Measurements from ENCODE around the gene METTL26.

The METTL26 gene

GRCh38 chr16:662597-662996 is 26.5 kb upstream of the METTL26 start:
- Histone ChIP-seq H4K20me1 (ENCODE audit: low read depth, low read length) (no peaks in the 10 kb centered on the region), H3K79me2 (ENCODE audit: insufficient read depth, low read length) (no peaks in the 10 kb centered on the region), H2AFZ (ENCODE audit: low read depth, low read length, severe bottlenecking) (no peak overlapping the region), H3K9me3 (ENCODE audit: insufficient read depth, low read length) (no peaks in the 10 kb centered on the region), H3K4me3 (ENCODE audit: insufficient read depth, low read length, poor library complexity, severe bottlenecking) (no peak overlapping the region), H3K9ac (ENCODE audit: low read length) (no peak overlapping the region), H3K36me3 (ENCODE audit: low read length) (no peaks in the 10 kb centered on the region), H3K27me3 (ENCODE audit: low read length) (no peaks in the 10 kb centered on the region), H3K27ac (ENCODE audit: low read depth, low read length) (no peak overlapping the region), H3F3A (ENCODE audit: insufficient read depth) (no peaks in the 10 kb centered on the region), H3K4me2 (ENCODE audit: low read depth, low read length, poor library complexity, severe bottlenecking) (no peak overlapping the region), H3K9me2 (replicated peaks; ENCODE audit: insufficient read depth, low read length) (no peaks in the 10 kb centered on the region)
- TF ChIP-seq EZH2phosphoT487 (conservative IDR thresholded peaks at IDR 0.05; ENCODE audit: low read length), result no peak

- H3K9ac ChIP-seq (ENCODE audit: low read length), result no peak overlapping the region
- H3K27ac ChIP-seq (ENCODE audit: low read depth, low read length), result no peak overlapping the region
Observed at GRCh38 chr16:662095-662494, 26.0 kb upstream of the METTL26 start.

GRCh38 chr16:661184-661821 is 25.2 kb upstream of the METTL26 start:
- Histone ChIP-seq H4K20me1 (ENCODE audit: low read depth, low read length) (no peaks in the 10 kb centered on the region), H3K9me3 (ENCODE audit: insufficient read depth, low read length) (no peaks in the 10 kb centered on the region), H3K27me3 (ENCODE audit: low read length) (no peaks in the 10 kb centered on the region), H3K4me2 (ENCODE audit: low read depth, low read length, poor library complexity, severe bottlenecking) (peak overlapping the region; percentile 12), H3K9me2 (replicated peaks; ENCODE audit: insufficient read depth, low read length) (no peaks in the 10 kb centered on the region), H3K27ac (ENCODE audit: low read depth, low read length) (no peak overlapping the region), H3K9ac (ENCODE audit: low read length) (no peak overlapping the region), H3F3A (ENCODE audit: insufficient read depth) (no peaks in the 10 kb centered on the region), H2AFZ (ENCODE audit: low read depth, low read length, severe bottlenecking) (no peak overlapping the region), H3K79me2 (ENCODE audit: insufficient read depth, low read length) (no peaks in the 10 kb centered on the region), H3K4me3 (ENCODE audit: insufficient read depth, low read length, poor library complexity, severe bottlenecking) (no peak overlapping the region), H3K36me3 (ENCODE audit: low read length) (no peaks in the 10 kb centered on the region)
- TF ChIP-seq CTCF (IDR thresholded peaks at IDR 0.05; ENCODE audit: insufficient read depth, low read length, poor library complexity, severe bottlenecking) (no peak), EZH2phosphoT487 (conservative IDR thresholded peaks at IDR 0.05; ENCODE audit: low read length) (no peak)

More at GRCh38 chr16:662095-662494, 26.0 kb upstream of the METTL26 start:
- Histone ChIP-seq H2AFZ (ENCODE audit: low read depth, low read length, severe bottlenecking) (no peak overlapping the region), H3K4me3 (ENCODE audit: insufficient read depth, low read length, poor library complexity, severe bottlenecking) (no peak overlapping the region), H3K4me2 (ENCODE audit: low read depth, low read length, poor library complexity, severe bottlenecking) (no peak overlapping the region), H4K20me1 (ENCODE audit: low read depth, low read length) (no peaks in the 10 kb centered on the region), H3K27me3 (ENCODE audit: low read length) (no peaks in the 10 kb centered on the region), H3K79me2 (ENCODE audit: insufficient read depth, low read length) (no peaks in the 10 kb centered on the region), H3K36me3 (ENCODE audit: low read length) (no peaks in the 10 kb centered on the region), H3F3A (ENCODE audit: insufficient read depth) (no peaks in the 10 kb centered on the region), H3K9me3 (ENCODE audit: insufficient read depth, low read length) (no peaks in the 10 kb centered on the region), H3K9me2 (replicated peaks; ENCODE audit: insufficient read depth, low read length) (no peaks in the 10 kb centered on the region)
- TF ChIP-seq EZH2phosphoT487 (conservative IDR thresholded peaks at IDR 0.05; ENCODE audit: low read length) (no peak), CTCF (IDR thresholded peaks at IDR 0.05; ENCODE audit: insufficient read depth, low read length, poor library complexity, severe bottlenecking) (no peak)

- no peaks in the 10 kb centered on the region for H3K9me2 ChIP-seq (replicated peaks; ENCODE audit: insufficient read depth, low read length)
- no peak overlapping the region for H2AFZ ChIP-seq (ENCODE audit: low read depth, low read length, severe bottlenecking)
- H3K4me2 ChIP-seq (ENCODE audit: low read depth, low read length, poor library complexity, severe bottlenecking), result no peak overlapping the region
- H3K27ac ChIP-seq (ENCODE audit: low read depth, low read length), result no peak overlapping the region
- no peak for TF ChIP-seq CTCF (IDR thresholded peaks at IDR 0.05; ENCODE audit: insufficient read depth, low read length, poor library complexity, severe bottlenecking)
- no peak for TF ChIP-seq EZH2phosphoT487 (conservative IDR thresholded peaks at IDR 0.05; ENCODE audit: low read length)
- H3F3A ChIP-seq (ENCODE audit: insufficient read depth), result no peaks in the 10 kb centered on the region
- H3K9ac ChIP-seq (ENCODE audit: low read length), result no peak overlapping the region
- no peaks in the 10 kb centered on the region for H4K20me1 ChIP-seq (ENCODE audit: low read depth, low read length)
- H3K27me3 ChIP-seq (ENCODE audit: low read length), result no peaks in the 10 kb centered on the region
- no peaks in the 10 kb centered on the region for H3K9me3 ChIP-seq (ENCODE audit: insufficient read depth, low read length)
- H3K79me2 ChIP-seq (ENCODE audit: insufficient read depth, low read length), result no peaks in the 10 kb centered on the region
- no peaks in the 10 kb centered on the region for H3K36me3 ChIP-seq (ENCODE audit: low read length)
- no peak overlapping the region for H3K4me3 ChIP-seq (ENCODE audit: insufficient read depth, low read length, poor library complexity, severe bottlenecking)
Observed at GRCh38 chr16:660459-661183, 24.5 kb upstream of the METTL26 start.
